ENCODE data around the gene METAP1. TPM values are rescaled to one million over a fixed set of nuclear protein-coding genes. Genes with fewer than 3 reads are reported as not detected.

METAP1 gene
- total and polyA plus RNA-seq, 2 of the 4 experiments (the other 2 are of a cell fraction) = 43.7 to 47.9 TPM

DNA sequence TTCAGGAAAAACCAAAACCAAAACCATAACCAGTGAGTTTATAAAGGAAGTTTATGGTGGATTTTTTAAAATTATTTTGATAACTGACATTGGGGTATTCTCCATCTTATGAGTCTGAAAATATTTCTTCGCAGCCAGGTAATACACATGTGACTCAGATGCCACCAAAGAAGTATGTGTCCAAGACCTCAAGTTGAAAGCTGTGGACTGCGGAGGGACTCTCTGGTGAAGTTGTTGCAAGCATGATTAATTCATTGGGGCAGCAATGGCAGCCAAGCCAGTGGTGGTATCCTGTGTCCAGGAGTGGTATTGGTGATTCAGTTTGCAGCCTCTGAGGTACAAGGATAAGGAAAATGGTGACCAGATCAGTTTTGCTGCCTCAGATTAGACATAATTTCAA is 107.1 kb downstream of the METAP1 start:
- H2AK9ac ChIP-seq (replicated peaks; ENCODE audit: low read depth, low read length, poor library complexity) = no peak overlapping the region
- no peak overlapping the region for H3K9ac ChIP-seq (ENCODE audit: low read depth, low read length)
- dilution Hi-C loops (cut with HindIII; ENCODE audit: low sequenced_read_pairs, unreplicated experiment) (no loop called here), in situ Hi-C loops (cut with MboI; ENCODE audit: low sequenced_read_pairs) (no loop called here), intact Hi-C loops (cut with micrococcal nuclease) (no loop called here)
- no peak overlapping the region for H2AK5ac ChIP-seq (ENCODE audit: low read depth, low read length)
- no peaks in the 10 kb centered on the region for H3K27me3 ChIP-seq (ENCODE audit: control insufficient read depth, insufficient read depth, low read length)
- H2AFZ ChIP-seq (replicated peaks; ENCODE audit: low read length, poor library complexity) = no peak overlapping the region
- H2BK15ac ChIP-seq (ENCODE audit: low read depth, low read length) = no peak overlapping the region
- H3K14ac ChIP-seq (replicated peaks; ENCODE audit: low read depth, low read length) = no peak overlapping the region
- peaks cover 9% of the 10 kb centered on the region for H3K4me1 ChIP-seq (ENCODE audit: control insufficient read depth, insufficient read depth, low read length)
- TF ChIP-seq SMC3 (IDR thresholded peaks at IDR 0.05; ENCODE audit: low read depth, low read length) (no peak), RCOR1 (IDR thresholded peaks at IDR 0.05; ENCODE audit: insufficient replicate concordance, low read length) (no peak), FOS (IDR thresholded peaks at IDR 0.05; ENCODE audit: low read depth, low read length) (no peak), MXI1 (IDR thresholded peaks at IDR 0.05; ENCODE audit: borderline replicate concordance, low read depth, low read length) (no peak), MAZ (IDR thresholded peaks at IDR 0.05; ENCODE audit: borderline replicate concordance, low read depth, low read length) (no peak), RFX5 (IDR thresholded peaks at IDR 0.05; ENCODE audit: low read depth, low read length) (no peak), CEBPB (IDR thresholded peaks at IDR 0.05; ENCODE audit: low read depth, low read length) (no peak), RAD21 (IDR thresholded peaks at IDR 0.05; ENCODE audit: low read length) (no peak), CHD1 (IDR thresholded peaks at IDR 0.05; ENCODE audit: low read depth, low read length) (no peak), BHLHE40 (IDR thresholded peaks at IDR 0.05; ENCODE audit: low read depth, low read length) (no peak), NFE2L2 (IDR thresholded peaks at IDR 0.05; ENCODE audit: low read depth, low read length) (no peak), POLR2A (IDR thresholded peaks at IDR 0.05; ENCODE audit: low read depth, low read length) (no peak), MAFK (IDR thresholded peaks at IDR 0.05; ENCODE audit: low read depth, low read length) (no peak)
- TF ChIP-seq, protein P1, sequence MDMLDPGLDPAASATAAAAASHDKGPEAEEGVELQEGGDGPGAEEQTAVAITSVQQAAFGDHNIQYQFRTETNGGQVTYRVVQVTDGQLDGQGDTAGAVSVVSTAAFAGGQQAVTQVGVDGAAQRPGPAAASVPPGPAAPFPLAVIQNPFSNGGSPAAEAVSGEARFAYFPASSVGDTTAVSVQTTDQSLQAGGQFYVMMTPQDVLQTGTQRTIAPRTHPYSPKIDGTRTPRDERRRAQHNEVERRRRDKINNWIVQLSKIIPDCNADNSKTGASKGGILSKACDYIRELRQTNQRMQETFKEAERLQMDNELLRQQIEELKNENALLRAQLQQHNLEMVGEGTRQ (IDR thresholded peaks at IDR 0.05; ENCODE audit: low read depth, low read length) = no peak
- TF ChIP-seq, protein P2, sequence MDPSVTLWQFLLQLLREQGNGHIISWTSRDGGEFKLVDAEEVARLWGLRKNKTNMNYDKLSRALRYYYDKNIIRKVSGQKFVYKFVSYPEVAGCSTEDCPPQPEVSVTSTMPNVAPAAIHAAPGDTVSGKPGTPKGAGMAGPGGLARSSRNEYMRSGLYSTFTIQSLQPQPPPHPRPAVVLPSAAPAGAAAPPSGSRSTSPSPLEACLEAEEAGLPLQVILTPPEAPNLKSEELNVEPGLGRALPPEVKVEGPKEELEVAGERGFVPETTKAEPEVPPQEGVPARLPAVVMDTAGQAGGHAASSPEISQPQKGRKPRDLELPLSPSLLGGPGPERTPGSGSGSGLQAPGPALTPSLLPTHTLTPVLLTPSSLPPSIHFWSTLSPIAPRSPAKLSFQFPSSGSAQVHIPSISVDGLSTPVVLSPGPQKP (IDR thresholded peaks at IDR 0.05; ENCODE audit: borderline replicate concordance, low read depth, low read length) = no peak
- TF ChIP-seq, protein P3, sequence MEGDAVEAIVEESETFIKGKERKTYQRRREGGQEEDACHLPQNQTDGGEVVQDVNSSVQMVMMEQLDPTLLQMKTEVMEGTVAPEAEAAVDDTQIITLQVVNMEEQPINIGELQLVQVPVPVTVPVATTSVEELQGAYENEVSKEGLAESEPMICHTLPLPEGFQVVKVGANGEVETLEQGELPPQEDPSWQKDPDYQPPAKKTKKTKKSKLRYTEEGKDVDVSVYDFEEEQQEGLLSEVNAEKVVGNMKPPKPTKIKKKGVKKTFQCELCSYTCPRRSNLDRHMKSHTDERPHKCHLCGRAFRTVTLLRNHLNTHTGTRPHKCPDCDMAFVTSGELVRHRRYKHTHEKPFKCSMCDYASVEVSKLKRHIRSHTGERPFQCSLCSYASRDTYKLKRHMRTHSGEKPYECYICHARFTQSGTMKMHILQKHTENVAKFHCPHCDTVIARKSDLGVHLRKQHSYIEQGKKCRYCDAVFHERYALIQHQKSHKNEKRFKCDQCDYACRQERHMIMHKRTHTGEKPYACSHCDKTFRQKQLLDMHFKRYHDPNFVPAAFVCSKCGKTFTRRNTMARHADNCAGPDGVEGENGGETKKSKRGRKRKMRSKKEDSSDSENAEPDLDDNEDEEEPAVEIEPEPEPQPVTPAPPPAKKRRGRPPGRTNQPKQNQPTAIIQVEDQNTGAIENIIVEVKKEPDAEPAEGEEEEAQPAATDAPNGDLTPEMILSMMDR (conservative IDR thresholded peaks at IDR 0.05; ENCODE audit: low read depth, low read length) = no peak
- H2BK20ac ChIP-seq (ENCODE audit: low read depth, low read length) = no peak overlapping the region
- H3K79me1 ChIP-seq (ENCODE audit: low read depth in 1 of 2, low read length in 2 of 2) = no peaks in the 10 kb centered on the region
- H3K56ac ChIP-seq (ENCODE audit: extremely low read depth, insufficient read depth, low read length) = no peak overlapping the region
- no peak overlapping the region for H2BK120ac ChIP-seq (ENCODE audit: low read depth, low read length)
- ATAC-seq (ENCODE audit: low read depth) (no peak), DNase-seq (no peak)
- H3K23ac ChIP-seq (ENCODE audit: low read depth, low read length) = no peak overlapping the region
- POLR2A ChIA-PET (ENCODE audit: unreplicated experiment) = no interaction called here
- BruUV-seq (replicated peaks) = no TSS peak
- H3K18ac ChIP-seq (ENCODE audit: low read depth, low read length) = no peak overlapping the region
- H3K9me1 ChIP-seq (ENCODE audit: insufficient read depth, low read length) = 0 out of 2 replicates have a peak, but pooled peaks cover 2% of the 10 kb centered on the region
- CTCF ChIA-PET = interaction anchor here (0.8 kb wide), 1 partner anchor 10 kb away, joined by 3 read pairs; no protein-coding TSS in a partner anchor
- H3K36me3 ChIP-seq (ENCODE audit: control insufficient read depth, insufficient read depth, low read length) = no peaks in the 10 kb centered on the region
- no peak overlapping the region for H3K27ac ChIP-seq (ENCODE audit: insufficient read depth, low read length)
- H3K9me3 ChIP-seq (ENCODE audit: control insufficient read depth, insufficient read depth, low read length) = no peaks in the 10 kb centered on the region
- no peak overlapping the region for H4K8ac ChIP-seq (ENCODE audit: low read depth in 2 of 2, low read length in 2 of 2)
- no peak overlapping the region for H4K91ac ChIP-seq (ENCODE audit: insufficient read depth, low read depth, low read length)
- H4K20me1 ChIP-seq (ENCODE audit: insufficient read depth, low read length) = no peaks in the 10 kb centered on the region
- WGBS, 2 experiments (ENCODE audit: extremely low coverage in 2 of 2, insufficient read length in 1 of 2) = 100% methylated on average over 1 of the region's 2 CpGs; no CpG with 5 or more reads in 1 of the 2 experiments
- no peak overlapping the region for H4K5ac ChIP-seq (ENCODE audit: low read depth, low read length)
- no peak overlapping the region for H2BK5ac ChIP-seq (ENCODE audit: low read depth, low read length, poor library complexity, severe bottlenecking)
- H3K4me2 ChIP-seq (ENCODE audit: low read depth, low read length) = no peak overlapping the region
- H3K4ac ChIP-seq (ENCODE audit: low read depth, low read length) = no peak overlapping the region
- no peak overlapping the region for H3K4me3 ChIP-seq (ENCODE audit: insufficient read depth, low read depth, low read length)
